A673 (cell line): ENCODE data around the gene BRI3. TPM values are rescaled to one million over a fixed set of nuclear protein-coding genes. Genes with fewer than 3 reads are reported as not detected.

Experiments used
- BruUV-seq: library from RNA; stranded (reverse); fragments of 400-500 nt; replicated peaks from 2 replicates; lab custom pipeline; 2021; lab: Mats Ljungman, UMichigan
- CTCF ChIA-PET: fragments of 300-600 bp; sonication (Branson Sonifier 250); formaldehyde crosslinking; loops from one replicate; lab custom pipeline; 2022; ENCODE audit warnings: antibody characterized with exemption; lab: Charles Lee
- POLR2A ChIA-PET: fragments of 300-600 bp; sonication (Branson Sonifier 250); formaldehyde crosslinking; loops from one replicate; lab custom pipeline; 2022; ENCODE audit warnings: antibody characterized with exemption; ENCODE audit not compliant: low non-redundant PET; lab: Charles Lee
- DNase-seq: peaks from one replicate; pipeline ENCODE4 v3.0.0-alpha.2; 2015; ENCODE audit warnings: low spot score
- H3K27ac ChIP-seq: fragments of 200-600 bp; sonication (generic); 2 replicates; pipeline ENCODE4 v1.5.1; 2016; ENCODE audit warnings: mixed run types, low read depth, mild to moderate bottlenecking, mixed read lengths, antibody characterized with exemption, low read length; ENCODE audit not compliant: poor library complexity, severe bottlenecking
- H3K27me3 ChIP-seq: fragments of 200-600 bp; sonication (generic); replicated peaks from 2 replicates; pipeline ENCODE4 v1.6.1; 2017; ENCODE audit warnings: mixed run types, low read depth, mild to moderate bottlenecking, mixed read lengths, antibody characterized with exemption, low read length; ENCODE audit not compliant: insufficient read depth, poor library complexity
- H3K36me3 ChIP-seq: fragments of 200-600 bp; sonication (generic); 2 replicates; pipeline ENCODE4 v1.6.1; 2016; ENCODE audit warnings: mixed run types, mild to moderate bottlenecking, mixed read lengths, antibody characterized with exemption, low read length; ENCODE audit not compliant: insufficient read depth, poor library complexity, severe bottlenecking
- H3K4me1 ChIP-seq: fragments of 200-600 bp; sonication (generic); 2 replicates; pipeline ENCODE4 v1.6.1; 2017; ENCODE audit warnings: mixed run types, mild to moderate bottlenecking, mixed read lengths, antibody characterized with exemption, low read length; ENCODE audit not compliant: insufficient read depth, poor library complexity, severe bottlenecking
- H3K4me3 ChIP-seq: fragments of 200-600 bp; sonication (generic); 2 replicates; pipeline ENCODE4 v1.5.1; 2016; ENCODE audit warnings: low read depth, mixed run types, mild to moderate bottlenecking, mixed read lengths, low read length; ENCODE audit not compliant: poor library complexity, severe bottlenecking
- H3K9me3 ChIP-seq: fragments of 200-600 bp; sonication (generic); 2 replicates; pipeline ENCODE4 v1.6.1; 2016; ENCODE audit warnings: mixed run types, low read depth, mild to moderate bottlenecking, mixed read lengths, antibody characterized with exemption, low read length; ENCODE audit not compliant: poor library complexity, severe bottlenecking
- EZH2 ChIP-seq: fragments of 200-600 bp; sonication (generic); IDR thresholded peaks from 2 replicates; pipeline ENCODE4 v1.6.1; 2017; ENCODE audit warnings: borderline replicate concordance, low read depth, mild to moderate bottlenecking, mixed read lengths, antibody characterized with exemption, low read length; ENCODE audit not compliant: poor library complexity, severe bottlenecking
- intact Hi-C: fragments of 100-400 bp; cut with micrococcal nuclease; formaldehyde crosslinking; loops from one replicate; pipeline ENCODE4 v1.10.0; 2022; ENCODE audit not compliant: unreplicated experiment
- total RNA-seq: library from RNA; stranded (reverse); gene quantifications from 2 replicates; pipeline ENCODE4 v1.2.3, GENCODE V29; 2021
- TF ChIP-seq, protein P1 (sequence below): fragments of 300-800, 200-600 bp; sonication (generic); conservative IDR thresholded peaks from 2 replicates; pipeline ENCODE4 v1.5.1; 2017; ENCODE audit warnings: low read depth, mild to moderate bottlenecking, antibody characterized with exemption, low read length, moderate library complexity, mixed read lengths

Gene BRI3
- total RNA-seq, 1 experiment from 2014 or later = 85.8 TPM

- Histone ChIP-seq H3K4me1 (no peaks in the 10 kb centered on the region), H3K36me3 (no peaks in the 10 kb centered on the region), H3K9me3 (no peaks in the 10 kb centered on the region), H3K27me3 (no peaks in the 10 kb centered on the region), H3K27ac (no peak overlapping the region), H3K4me3 (no peak overlapping the region)
- DNase-seq = no peak
- intact Hi-C loops = no loop called here
- TF ChIP-seq, protein P1, sequence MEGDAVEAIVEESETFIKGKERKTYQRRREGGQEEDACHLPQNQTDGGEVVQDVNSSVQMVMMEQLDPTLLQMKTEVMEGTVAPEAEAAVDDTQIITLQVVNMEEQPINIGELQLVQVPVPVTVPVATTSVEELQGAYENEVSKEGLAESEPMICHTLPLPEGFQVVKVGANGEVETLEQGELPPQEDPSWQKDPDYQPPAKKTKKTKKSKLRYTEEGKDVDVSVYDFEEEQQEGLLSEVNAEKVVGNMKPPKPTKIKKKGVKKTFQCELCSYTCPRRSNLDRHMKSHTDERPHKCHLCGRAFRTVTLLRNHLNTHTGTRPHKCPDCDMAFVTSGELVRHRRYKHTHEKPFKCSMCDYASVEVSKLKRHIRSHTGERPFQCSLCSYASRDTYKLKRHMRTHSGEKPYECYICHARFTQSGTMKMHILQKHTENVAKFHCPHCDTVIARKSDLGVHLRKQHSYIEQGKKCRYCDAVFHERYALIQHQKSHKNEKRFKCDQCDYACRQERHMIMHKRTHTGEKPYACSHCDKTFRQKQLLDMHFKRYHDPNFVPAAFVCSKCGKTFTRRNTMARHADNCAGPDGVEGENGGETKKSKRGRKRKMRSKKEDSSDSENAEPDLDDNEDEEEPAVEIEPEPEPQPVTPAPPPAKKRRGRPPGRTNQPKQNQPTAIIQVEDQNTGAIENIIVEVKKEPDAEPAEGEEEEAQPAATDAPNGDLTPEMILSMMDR = no peak
- TF ChIP-seq EZH2 = no peak
- BruUV-seq = no TSS peak
- ChIA-PET POLR2A (no interaction called here), CTCF (no interaction called here)
Observed at GRCh38 chr7:98305951-98306535, 24.6 kb downstream of the BRI3 start.

GRCh38 chr7:98307971-98308466 is 26.5 kb downstream of the BRI3 start:
- ChIA-PET CTCF (no interaction called here), POLR2A (no interaction called here)
- BruUV-seq = no TSS peak
- Histone ChIP-seq H3K4me1 (no peaks in the 10 kb centered on the region), H3K27ac (no peak overlapping the region), H3K27me3 (no peaks in the 10 kb centered on the region), H3K36me3 (no peaks in the 10 kb centered on the region), H3K9me3 (no peaks in the 10 kb centered on the region), H3K4me3 (no peak overlapping the region)
- TF ChIP-seq, protein P1 = no peak
- TF ChIP-seq EZH2 = no peak
- DNase-seq = no peak
- intact Hi-C loops = no loop called here

- no peak for TF ChIP-seq EZH2
- TF ChIP-seq, protein P1 = no peak
- no TSS peak for BruUV-seq
- Histone ChIP-seq H3K4me1 (no peaks in the 10 kb centered on the region), H3K27me3 (no peaks in the 10 kb centered on the region), H3K27ac (no peak overlapping the region), H3K4me3 (no peak overlapping the region), H3K9me3 (no peaks in the 10 kb centered on the region), H3K36me3 (no peaks in the 10 kb centered on the region)
- DNase-seq = no peak
- CTCF ChIA-PET = no interaction called here
- POLR2A ChIA-PET = no interaction called here
- intact Hi-C loops = no loop called here
Observed at GRCh38 chr7:98309566-98309965, 28.1 kb downstream of the BRI3 start.
